HG03060 (cell line): ENCODE measurements around the gene FBLN2.
"Not testable (repeated sequence)": the region's sequence is repeated elsewhere in the genome, so short reads cannot be mapped to it uniquely, and the experiment has no call there.

Experiments
- ATAC-seq: cut with Tn5 transposase; IDR thresholded peaks from one replicate; pipeline ENCODE4 v1.9.1; 2021; ENCODE audit warnings: low read depth, moderate number of reproducible peaks; ENCODE audit not compliant: unreplicated experiment

FBLN2 gene

DNA sequence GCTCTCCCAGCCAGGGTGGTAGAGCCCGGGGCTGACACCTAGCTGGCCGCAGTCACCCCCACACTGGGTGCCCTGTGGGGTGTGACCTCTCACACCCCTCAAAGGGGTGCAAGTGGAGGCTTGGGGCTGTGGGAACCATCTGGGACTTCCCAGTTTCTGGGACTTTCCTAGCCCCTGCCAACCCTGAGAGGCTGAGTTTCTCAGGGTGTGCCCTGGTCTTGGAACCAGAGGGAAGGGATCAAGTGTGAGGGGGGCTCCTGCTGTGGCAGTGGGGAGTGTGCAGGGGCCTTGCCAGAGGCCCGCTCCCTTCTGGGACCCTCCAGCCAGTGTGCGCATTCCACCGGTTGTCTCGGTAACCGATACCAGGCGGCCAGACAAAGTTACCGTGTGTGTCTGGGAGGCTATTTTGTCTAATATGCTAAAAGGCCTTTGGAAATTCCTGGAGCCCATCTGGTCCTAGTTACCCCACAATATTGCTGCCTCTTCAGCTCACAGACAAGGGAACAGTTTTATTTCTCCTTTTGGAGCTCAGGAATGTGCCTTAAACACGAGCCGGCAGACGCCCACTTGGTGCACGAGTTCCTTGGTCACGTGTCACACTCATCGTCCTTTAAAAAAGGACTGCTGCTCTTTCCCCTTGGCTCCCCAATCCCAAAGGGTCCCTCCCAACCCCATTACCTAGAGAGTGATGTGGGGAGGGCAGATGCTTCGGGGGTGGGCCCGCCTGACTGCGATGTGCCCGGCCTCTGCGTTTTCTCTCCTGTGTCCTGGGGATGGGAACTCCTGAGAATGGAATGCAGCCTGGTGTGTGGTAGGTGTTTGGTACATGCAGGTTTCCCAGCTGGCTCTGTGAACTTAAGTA lies 35.6 kb upstream of the FBLN2 start:
- no peak for ATAC-seq

DNA sequence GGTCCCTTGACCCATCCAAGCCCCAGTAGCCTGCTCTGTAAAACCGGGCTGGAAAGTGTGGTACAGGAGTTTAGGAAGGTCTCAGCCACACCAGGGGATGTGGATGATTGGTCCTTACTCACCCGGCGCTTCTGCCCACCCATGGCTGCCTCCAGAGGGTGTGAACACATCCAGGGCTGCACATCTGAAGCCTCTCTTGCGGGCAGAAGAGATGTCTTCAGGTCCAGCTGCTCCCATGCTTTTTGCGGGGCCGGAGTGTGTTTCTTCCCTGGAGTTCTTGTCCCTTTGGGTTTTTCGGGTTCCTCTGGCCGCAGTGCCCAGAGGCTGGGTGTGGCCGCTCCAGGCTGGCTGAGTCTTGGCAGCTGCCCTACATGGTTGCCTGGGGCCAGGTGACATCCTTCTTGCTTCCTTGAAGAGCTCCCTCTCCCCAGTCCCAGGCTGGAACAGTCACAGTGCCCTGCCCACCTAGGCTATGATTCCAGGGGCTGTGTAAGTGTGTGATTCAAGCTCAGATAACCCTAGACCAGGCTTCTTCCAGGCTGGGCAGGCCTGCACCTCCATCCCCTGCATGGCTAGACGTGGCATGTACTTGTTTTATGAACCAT lies 34.9 kb upstream of the FBLN2 start:
- no peak for ATAC-seq

DNA sequence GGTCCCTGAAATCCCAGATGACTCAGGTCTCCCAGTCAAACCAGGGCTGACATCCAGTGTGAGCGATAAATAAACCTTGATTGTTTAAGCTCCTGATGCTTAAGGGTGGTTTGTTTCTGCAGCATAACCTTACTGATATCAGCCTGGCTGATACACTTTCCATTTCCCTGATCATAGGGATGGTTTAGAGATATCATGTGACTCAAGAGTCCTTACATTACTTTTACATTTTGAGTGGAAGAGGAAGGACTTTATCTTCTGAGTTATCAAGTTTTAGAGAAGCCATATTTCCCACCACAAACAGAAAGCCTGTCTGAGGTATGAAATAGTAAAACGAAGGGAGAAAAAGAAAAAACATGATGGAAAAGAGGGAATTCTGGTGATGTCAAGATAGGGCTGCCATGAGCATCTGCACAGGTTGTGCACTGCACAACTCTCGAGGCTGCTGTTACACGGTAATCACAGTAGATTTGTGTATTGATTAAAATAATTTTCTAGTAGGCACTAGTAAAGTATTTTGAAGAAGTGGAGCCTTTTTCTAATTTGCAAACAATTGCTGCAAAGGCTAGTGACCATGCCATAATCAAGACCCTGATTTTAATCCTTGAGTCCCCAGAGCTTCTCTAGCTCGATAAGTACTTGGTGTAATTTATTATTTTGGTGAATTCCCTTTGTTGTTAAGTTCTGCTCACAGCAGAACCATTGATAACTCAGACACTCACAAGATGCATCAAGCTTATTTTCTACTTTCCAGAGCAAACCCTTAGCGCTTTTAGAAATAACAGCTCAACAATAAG lies 34.1 kb upstream of the FBLN2 start:
- no peak for ATAC-seq

DNA sequence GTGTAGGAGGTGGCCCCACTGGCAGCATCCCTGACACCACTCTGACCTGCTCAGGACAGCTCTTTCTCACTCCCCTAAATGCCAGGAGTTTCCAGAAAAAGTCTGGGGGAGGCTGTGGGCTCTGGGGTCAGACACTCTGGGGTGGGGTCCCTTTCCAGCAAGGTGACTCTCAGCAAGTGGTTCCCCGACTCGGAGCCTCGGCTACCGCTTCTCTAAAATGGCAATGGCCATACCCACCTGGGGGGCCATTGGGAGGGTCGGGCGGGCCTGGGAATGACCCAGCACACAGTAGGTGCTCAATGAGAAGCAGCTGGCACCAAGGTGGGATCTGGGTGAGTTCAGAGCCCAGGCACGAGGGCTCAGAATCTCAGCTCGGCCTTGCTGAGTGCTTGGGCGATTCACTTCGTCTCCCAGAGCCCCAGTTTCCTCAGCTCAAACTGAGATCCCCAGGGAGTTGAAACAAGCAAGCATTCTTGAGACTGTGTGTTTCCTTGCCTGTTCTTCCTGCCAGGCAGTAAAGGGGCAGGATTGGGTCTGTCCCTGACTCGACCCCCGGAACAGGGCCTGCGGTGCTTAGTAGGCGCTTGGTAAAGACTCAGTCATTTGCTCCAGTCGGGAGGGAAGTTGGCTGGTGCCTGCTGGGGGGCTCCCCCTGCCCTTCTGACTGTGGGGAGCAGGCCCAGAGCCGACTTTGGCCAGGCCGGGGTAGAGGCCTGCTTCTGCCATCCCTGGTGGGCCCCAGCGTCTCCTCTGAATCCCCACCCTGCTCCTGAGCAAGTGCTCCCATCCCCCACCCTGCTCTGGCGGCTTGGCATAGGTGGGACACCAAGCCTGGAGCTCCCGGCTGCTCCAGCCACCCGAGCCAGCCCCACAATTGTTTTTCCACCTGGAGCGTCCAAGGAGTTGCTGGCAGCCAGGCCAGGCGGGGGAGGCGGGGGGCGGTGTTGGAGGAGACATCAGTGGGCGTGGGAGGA lies 32.9 kb upstream of the FBLN2 start:
- ATAC-seq: no peak

DNA sequence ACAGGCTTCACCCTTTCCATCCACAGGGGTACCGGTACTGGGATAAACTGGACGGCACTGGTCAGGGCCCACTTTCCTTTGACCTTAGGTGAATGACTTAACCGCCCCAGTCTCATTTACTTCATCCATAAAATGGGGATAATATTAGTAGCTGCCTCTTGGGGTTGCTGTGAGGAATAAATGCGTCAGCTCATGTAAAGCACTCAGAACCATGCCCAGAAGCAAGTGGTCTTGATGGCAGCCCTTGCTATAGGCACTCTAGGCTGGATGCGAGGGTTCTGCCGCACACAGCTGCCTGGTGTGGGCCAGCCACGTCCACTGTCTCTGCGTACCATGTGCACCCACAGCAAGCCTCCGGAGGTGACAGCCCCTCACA lies 32.2 kb upstream of the FBLN2 start:
- no peak for ATAC-seq

DNA sequence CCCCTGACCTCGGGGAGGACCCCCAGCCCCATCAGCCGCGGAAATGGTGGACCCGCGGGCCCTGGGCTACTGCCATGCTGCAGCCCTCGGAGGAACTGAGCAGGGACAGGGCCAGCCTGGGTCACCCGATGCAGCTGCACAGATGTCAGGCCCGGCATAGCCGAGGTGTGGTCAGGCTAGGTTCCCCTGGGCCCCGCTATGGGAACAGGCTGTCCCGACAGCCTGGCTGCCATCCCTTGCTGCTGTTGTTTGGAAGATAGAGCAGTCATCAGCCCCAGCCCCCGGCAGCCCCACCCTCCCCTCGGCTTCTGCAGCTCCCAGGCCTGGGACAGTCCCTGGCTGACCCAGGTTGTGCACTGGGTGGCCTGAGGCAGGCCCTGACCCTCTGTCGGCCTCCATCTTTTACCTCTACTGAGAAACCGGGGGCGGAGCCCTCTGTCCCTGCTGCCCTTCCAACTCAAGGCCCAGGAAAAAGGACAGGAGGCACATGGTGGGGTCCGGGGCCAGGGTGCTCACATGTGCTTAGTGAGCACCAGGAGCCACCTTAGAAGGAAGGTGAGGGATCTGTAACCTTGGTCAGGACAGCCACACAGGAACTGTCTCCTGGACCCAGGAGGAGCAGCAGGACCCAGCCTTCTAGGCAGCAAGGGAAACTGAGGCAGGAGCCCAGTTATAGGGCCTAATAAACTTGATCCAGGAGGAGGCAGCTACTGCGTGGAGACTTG lies 31.5 kb upstream of the FBLN2 start:
- ATAC-seq: no peak

DNA sequence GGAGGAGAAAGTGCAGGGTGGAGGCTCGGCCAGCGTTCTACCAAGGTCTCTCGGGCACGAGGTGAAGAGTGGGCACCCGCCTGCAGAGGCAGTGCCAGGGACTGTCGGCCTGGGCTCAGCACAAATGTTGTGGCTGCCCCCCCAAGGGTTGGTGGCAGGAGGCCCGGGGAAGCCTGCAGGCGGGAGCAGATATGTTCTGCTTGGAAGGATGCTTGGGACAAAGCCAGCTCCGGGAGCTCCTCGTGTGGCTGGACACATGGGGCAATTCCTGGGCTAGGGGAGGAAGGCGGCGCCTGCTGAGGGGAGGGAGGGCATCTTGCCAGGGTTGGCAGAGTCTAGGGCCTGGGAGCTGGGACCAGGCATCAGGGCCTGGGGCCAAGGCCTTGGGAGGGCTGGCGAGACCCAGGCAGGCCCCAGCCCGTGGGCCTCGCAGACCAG lies 30.4 kb upstream of the FBLN2 start:
- no peak for ATAC-seq

DNA sequence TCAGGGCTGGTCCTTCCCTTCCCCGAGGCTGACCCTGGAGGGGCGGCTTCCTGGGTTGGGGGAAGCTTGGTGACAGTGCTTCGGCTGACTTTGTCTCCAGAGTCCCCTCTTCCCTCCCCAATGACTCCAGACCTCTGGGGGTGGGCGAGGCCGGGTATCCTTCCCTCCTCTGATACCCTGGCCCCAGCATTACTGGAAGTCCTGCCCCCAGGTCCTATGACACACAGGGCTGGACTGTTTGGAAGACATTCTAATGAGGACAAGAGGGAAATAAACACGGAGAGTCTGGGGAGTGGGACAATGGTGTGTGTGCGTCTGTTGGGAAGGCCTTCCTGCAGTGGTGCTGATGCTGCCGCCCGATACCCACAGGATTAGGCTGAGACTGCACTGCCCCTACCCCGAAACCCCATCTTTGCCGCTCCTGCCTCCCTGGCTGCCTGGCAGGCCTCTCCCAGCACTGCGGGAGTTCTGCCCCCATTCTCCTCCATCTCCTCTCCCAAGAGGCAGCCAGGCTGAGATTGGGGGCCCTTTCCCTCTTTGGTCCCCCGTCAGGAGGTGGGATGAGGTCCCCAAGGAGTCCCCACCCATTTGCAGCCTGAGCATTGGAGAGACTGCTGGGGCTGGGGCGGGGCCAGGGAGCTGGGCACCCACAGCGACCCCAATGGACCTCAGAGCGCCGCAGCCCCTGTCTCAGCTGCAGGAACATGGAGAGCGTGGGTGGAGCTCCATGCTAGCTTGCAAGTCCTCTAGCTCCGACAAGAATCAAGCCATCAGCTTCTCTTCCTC lies 29.7 kb upstream of the FBLN2 start:
- ATAC-seq: no peak

DNA sequence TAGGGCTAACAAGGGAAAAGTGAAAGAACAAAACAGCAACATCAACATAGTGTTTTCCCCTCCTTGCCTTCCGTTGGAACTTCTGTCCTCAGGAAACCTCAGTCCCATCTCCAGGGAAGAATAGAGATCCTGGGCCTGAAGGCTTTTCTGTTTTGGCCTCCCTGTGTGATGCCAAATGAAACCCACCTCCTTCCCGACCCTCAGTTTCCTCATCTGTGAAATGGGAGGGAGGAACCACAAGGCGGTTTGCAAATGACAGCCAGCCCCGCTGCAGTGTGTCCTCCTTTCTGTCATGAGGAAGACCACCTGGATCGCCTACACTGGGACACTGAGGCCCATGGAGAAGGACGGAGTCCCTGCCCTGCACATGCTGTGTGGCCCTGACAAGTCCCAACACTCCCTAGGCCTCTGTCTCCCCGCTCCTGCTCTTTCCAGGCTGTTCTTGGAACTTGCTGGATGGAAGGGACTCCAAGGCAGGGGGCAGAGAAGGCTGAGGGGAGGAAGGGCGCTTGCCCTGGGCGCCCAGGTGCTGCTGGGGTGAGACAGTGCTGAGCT lies 28.5 kb upstream of the FBLN2 start:
- no peak for ATAC-seq

DNA sequence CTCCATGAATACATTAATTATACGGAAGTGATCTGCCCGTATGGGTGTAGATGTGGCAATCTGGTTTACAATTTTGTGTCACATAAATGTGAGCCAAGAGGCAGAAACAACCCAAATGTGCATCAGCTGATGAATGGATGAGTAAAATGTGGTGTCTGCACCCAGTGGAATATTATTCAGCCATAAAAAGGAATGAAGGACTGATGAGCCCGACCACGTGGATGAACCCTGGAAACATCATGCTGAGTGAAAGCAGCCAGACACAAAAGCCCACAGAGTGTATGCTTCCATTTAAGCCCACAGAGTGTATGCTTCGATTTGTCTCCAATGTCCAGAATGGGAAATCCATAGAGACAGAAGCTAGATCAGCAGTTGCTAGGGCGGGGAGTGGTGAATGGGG lies 27.6 kb upstream of the FBLN2 start:
- ATAC-seq: no peak

DNA sequence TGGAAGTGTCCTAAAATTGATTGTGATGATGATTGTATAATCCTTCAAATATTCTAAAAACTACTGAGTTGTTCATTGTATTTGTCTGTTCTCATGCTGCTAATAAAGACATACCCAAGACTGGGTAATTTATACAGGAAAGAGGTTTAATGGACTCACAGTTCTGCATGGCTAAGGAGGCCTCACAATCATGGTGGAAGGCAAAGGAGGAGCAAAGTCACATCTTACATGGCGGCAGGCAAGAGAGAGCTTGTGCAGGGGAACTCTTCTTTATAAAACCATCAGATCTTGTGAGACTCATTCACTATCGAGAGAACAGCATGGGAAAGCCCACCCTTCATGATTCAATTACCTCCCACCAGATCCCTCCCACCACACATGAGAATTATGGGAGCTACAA lies 27.2 kb upstream of the FBLN2 start:
- ATAC-seq: not testable (repeated sequence)

DNA sequence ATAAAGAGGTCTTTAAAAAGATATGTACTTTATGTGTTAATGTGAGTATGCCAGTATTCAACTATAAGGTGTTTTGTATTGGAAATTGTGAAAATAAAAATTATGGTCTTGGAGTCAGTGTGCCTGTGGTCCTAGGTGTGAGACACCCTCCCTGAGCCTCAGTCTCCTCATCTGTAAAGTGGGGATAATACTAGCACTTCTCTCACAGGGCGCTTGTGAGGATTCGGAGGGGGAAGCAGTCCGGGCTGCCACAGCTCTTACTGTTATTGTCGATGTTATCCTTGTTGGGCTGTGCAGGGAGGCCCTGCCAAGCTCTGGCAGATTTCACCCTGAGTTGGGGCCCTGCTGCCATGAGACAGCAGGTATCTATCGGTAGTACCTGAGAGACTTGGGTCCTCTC lies 26.7 kb upstream of the FBLN2 start:
- ATAC-seq: no peak

DNA sequence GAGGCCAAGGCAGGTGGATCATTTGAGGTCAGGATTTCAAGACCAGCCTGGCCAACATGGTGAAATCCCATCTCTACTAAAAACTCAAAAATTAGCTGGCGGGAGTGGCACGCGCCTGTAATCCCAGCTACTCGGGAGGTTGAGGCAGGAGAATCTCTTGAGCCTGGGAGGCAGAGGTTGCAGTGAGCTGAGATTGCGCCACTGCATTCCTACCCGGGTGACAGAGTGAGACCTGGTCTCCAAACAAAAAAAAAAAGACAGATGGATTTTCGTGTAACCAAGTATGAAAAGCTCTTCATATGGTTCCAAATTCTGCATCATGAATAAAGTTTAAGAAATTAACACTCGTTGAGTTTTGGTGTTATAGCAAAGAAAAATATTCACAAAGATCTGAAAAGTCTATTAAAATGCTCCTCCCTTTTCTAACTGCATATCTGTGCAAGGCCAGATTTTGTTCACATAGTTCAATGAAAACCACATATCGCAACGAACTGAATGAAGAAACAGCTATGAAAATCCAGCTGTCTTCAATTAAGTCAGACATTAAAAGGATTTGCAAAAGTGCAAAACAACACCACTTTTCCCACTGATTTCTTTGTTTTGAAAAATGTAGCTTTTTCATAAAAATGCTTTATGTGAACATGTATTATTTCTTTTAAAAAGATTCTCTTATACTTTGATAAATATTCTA lies 23.8 kb upstream of the FBLN2 start:
- no peak for ATAC-seq

DNA sequence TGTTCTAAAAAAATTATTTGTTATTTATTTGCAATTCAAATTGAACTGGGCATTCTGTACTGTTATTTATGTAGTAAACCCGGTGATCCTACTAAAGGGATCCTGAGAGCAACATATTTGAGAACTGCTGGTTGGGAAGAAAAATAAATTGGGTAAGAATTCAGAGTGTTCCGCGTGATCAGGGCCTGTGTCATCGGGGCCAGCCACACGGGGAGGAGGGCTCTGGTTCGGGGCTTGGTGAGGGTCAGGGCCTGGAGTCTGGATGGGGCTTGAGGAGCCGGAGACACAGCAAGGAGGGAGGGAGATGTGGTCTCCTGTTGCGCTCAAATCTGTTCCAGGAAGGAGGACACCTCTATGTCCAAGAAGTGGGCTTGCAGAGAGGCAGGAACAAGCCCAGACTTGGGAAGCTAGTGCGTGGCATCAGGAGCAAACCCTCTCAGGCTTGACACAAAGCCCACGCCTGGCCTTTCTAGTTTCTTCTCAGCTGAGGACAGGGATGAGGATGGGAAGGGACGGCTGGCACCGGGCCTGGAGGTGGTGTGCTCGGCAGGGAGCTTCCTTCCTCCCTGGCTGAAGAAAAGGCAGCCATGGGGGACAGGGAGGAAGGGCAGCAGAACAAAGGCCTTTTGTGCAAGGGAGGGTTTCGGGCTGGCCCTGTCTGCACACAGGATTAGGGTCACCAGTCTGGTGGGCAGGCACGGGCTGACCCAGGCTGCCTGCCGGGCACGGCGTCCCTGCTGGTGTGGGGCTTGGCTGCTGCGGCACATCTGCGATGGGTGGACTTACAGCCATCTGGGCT lies 22.9 kb upstream of the FBLN2 start:
- ATAC-seq: no peak

DNA sequence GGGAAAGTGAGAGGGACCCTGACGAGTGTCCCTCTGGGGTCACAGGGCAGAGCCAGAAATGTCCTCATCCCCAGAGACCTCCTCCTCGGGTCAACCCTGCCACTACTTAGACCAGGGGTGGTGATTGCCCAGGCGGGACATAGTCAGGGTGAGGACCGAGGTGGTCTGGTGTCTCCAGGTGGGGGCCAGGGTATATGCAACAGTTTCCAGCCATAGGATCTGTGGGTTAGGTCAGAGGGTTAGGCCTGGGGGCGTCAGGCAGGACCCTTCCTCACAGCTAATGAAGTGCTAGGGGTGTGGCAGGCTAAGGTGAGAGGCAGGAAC lies 22.3 kb upstream of the FBLN2 start:
- ATAC-seq: no peak

DNA sequence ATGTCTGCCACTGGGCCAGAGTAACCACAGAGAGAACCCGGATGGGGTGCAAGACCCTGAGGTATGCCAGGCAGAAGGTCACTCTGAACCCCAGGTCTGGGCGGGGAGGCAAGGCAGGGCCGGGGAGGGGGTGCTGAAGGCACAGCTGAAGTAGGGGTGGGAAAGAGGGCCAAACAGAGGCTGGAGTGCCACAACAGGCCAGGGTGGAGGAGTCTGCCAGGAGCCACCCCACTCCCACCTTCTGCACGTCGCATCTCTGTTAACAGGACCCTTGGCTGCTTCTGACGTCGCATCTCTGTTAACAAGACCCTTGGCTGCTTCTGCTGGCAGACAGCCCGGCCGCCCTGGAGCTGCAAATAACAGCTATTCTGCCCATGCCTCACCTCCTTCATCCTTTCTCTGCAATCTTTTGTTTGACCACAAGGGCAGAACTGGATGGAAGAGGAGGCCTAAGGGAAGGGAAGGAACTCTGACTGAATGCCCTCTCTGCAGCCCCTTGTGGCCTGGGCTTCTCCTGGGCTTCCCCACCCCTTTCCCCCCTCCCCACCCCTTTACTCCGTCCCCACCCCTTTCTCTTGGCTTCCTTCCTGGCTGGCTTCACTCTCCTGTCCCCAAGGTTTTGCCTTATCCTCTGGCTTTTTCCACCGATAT lies 20.6 kb upstream of the FBLN2 start:
- ATAC-seq: no peak
